ENCODE results near the gene PKM.
"Not testable (repeated sequence)": the region's sequence is repeated elsewhere in the genome, so short reads cannot be mapped to it uniquely, and the experiment has no call there.

PKM gene

GRCh38 chr15:72231066-72231832 lies at the start of gene PKM:
Gene PKM (minus strand): TSS chr15:72231190. CDS start chr15:72219097, 12,093 bp downstream.
- DNase-seq = peak; percentile 95

DNA sequence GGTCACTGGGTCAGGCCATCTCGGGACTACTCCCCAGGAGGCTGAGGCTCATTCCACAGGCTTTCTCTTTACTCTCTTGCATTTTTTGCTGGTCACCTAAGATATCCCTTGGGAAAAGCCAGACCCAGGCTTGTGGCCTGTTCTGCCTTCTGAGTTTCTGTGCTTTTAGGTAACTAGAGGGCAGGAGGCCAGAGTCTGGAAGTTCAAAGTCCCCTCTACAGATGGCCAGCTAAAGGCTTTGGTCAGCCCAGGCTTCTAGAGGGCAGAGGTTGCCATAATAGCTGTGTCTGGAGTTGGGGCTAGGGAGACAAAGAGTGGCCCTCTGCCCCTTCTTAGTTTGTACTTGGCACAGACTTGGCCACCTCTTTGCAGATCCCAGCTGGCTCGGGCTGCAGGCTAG lies 49.8 kb upstream of the PKM start:
- no peak for DNase-seq

- DNase-seq = no peak
Measured at GRCh38 chr15:72278737-72279136, 47.7 kb upstream of the PKM start.

GRCh38 chr15:72276326-72276700 lies 45.3 kb upstream of the PKM start:
- no peak for DNase-seq

DNA sequence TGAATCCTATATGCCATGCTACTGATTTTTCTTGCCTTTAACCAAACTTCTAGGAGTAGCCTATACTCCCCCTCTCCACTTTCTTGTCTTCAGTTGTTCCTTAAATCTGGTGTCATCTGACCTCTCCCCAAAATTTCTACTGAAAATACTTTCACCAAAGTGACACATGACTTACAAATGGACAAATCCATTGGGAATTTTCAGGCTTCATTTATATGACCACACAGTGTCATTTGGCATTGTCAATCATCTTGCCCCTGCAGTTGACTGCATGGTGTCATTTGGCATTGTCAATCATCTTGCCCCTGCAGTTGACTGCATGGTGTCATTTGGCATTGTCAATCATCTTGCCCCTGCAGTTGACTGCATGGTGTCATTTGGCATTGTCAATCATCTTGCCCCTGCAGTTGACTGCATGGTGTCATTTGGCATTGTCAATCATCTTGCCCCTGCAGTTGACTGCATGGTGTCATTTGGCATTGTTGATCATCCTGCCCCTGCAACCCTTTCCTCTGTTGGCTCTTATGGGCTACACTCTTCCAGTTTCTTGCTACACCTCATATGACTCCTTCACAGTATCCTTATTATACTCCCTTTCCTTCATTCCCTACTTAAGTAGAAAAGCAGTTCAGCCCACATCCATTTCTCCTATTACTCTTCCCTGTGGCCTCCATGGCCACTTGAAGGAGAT lies 44.8 kb upstream of the PKM start:
- not testable (repeated sequence) for DNase-seq

GRCh38 chr15:72272997-72273352 lies 42.0 kb upstream of the PKM start:
- no peak for DNase-seq

- DNase-seq = peak; percentile 100
Measured at GRCh38 chr15:72272213-72272996, 41.4 kb upstream of the PKM start, which contains the start of gene PARP6. Gene PARP6 (minus strand): TSS chr15:72272554. CDS start chr15:72267477, 5,077 bp downstream.

DNA sequence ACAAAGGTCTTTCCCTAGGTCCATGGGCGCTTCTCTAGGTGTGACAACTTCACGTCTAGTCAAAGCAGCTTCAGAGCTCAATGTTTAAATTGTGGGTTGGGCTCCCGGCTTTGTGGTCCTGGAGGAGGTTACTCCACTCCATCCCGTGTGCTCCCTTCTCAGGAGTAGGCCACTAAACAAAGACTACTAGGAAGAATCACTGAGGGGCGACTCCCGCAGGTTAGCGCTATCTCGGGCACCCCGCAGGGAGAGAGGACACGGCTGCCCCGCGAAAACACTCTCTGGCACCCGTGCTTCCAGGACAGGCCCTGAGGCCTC lies 40.9 kb upstream of the PKM start:
- DNase-seq = no peak

- no peak for DNase-seq
Measured at GRCh38 chr15:72271221-72271620, 40.2 kb upstream of the PKM start.

- DNase-seq = no peak
Measured at GRCh38 chr15:72269739-72270138, 38.7 kb upstream of the PKM start.

DNA sequence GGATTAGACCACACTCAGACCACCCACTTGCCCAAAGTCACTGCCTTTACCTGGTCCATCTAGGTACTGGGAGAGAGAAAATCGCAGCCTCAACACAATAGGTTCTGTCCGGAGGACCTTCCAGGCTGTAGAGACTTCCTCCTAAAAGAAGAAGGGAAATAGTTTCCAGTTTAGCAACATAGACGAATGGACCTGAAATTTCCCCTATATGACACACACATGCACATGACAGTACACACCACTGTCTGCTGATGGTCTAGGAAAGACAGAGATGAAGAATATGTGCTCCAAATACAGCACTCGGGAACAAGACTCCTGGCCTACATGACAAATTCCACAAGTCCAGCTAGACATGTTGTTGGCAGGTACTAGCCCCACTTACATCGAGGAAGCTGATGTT lies 34.0 kb upstream of the PKM start:
- no peak for DNase-seq

- DNase-seq = no peak
Measured at GRCh38 chr15:72252663-72253299, 21.8 kb upstream of the PKM start.

DNA sequence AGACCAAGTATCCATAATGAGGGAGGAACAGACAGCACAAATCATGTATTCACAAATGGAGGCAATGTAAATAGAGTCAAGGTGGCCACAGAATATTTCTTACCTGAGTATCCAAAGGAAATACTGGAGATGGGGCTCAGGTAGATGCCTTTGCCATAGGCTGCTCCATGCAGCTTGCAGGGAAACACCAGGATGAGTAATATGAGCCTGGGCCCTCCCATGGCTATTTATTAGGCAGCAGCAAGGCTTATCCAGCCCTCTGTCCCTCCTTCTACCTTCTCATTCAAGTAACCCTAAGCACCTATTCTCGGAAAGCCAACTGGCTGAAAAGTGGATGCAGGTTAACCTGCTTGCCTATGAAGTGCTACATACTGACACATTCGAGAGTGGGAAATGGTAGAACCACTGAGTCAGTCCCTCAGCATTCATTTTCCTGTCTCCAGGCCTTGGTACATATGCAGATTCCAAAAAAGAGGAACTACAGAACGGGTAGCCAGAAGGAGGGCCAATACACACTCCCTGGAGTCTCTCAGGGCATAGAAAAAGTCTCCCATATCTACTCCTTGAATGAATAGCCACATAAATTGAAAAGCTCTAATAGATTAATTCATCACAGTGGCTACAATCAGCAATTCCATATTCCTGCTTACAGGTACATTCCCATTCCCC lies 18.3 kb upstream of the PKM start:
- DNase-seq = no peak

DNA sequence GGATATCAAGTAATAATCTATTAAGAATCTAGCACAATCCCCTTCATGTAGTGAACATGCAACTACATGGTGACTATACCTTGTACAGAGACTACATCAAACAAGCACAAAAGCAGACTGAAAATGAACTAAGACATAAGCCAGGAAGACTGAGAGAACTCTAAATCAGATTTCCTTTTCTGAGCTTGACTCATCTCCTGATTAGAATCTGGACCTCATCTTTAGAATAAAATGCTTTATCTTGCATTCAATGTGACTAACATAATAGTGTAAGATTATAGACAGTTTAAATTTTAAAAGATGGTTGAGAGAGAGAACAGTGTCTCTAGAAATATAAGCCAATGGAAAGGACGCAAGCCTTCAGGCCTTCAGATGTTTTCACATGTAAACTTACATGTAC lies 17.5 kb upstream of the PKM start:
- no peak for DNase-seq

GRCh38 chr15:72242775-72243370 lies 11.9 kb upstream of the PKM start:
- DNase-seq = no peak

GRCh38 chr15:72239652-72240051 lies 8.7 kb upstream of the PKM start:
- DNase-seq = no peak

DNA sequence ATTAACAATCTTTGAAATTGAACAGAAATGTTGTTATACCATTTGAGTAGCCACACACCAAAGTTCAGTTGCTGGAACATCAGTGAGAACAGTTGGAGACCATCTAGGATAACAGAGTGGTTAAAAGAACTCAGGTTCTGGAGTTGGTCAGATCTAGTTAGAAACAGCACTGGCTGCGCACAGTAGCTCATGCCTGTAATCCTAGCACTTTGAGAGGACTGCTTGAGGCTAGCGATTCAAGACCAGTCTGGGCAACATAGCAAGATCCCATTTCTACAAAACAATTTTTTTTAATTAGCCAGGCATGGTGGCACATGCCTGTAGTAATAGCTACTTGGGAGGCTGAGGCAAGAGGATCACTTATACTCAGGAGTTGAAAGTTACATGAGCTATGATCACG lies 7.6 kb upstream of the PKM start:
- no peak for DNase-seq

DNA sequence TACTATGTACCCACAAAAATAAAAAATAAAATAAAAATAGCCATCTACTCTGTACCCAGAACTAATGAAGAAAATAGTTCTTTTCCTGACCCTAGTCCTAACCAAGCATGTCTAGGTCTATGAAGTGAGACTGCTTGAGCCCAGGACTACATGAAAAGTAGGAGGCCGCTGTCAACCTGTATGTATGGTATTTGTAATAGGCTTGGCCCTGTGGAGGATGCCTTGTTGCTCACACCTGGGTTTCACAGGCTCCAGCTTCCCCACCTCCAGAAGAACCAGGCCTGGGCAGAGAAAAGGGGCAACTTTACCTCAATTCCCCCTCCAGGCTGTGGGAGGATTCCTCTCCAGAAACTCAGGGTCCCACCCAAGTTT lies 6.8 kb upstream of the PKM start:
- DNase-seq = no peak

GRCh38 chr15:72237029-72237852 lies 6.3 kb upstream of the PKM start:
- peak; percentile 55 for DNase-seq

DNA sequence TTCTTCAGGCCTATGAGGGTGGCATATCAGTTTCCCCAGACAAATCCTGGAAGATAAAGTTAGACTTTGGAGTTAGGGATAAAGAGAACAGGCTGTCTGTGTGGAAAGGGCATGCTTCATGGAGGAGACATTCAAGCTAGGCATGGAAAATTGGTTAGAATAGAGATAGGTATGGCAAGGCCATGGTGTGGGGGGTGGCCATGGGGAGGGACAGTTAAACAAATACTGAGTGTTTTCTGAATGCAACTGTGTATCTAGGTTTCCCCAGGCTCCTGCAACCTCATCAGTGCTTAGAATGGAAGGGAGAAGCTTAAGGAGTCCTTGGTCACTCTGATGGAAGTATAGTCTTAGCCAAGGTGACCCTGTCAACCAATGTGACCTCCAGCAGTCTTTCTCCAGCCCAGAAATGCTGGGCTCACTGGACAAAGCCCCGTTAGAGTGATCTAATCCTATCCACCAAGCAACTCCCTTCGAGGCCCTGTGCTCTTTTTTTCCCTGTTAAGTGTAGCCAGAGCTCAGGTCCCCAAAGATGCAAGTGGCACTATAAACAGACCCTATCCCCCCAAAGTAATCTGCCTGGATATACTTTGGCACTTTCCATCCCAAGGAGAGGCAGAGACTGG lies 5.5 kb upstream of the PKM start:
- DNase-seq = no peak

DNA sequence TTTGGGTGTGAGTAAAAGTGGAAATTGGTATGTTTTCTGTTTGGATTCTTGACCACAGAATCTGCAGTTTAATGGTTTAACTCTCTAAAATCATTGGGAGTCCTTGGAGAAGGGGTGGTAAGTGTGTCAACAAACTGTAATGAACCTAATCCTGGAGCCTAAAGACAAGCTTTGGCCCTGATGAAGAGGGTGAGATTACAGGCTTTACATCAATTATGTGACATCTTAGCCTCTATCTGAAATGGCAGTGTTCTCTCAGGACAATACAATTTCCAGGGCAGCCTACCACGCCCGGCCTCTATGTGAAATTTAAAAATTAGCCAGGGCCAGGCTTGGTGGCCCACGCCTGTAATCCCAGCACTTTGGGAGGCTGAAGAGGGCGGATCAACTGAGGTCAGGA lies 4.3 kb upstream of the PKM start:
- DNase-seq = no peak
